Measurements from ENCODE around the gene TUBA4A.
A peak's percentile ranks its signal among the peaks of the same experiment; 100 is the strongest.
"Not testable (repeated sequence)": the region's sequence is repeated elsewhere in the genome, so short reads cannot be mapped to it uniquely, and the experiment has no call there.

Gene TUBA4A

GRCh38 chr2:219209236-219210195, 44.2 kb downstream of the TUBA4A start:
- DNase-seq: no peak

- DNase-seq: no peak
Measured at GRCh38 chr2:219207884-219208740, 45.6 kb downstream of the TUBA4A start.

- DNase-seq: no peak
Measured at GRCh38 chr2:219207134-219207883, 46.4 kb downstream of the TUBA4A start.

- DNase-seq: peak; percentile 92
Measured at GRCh38 chr2:219206328-219207133, 47.2 kb downstream of the TUBA4A start, which contains the start of gene ZFAND2B. TSS of gene ZFAND2B (plus strand) at chr2:219206782. CDS start at chr2:219206988, 206 bp downstream.

GRCh38 chr2:219205981-219206327, 47.8 kb downstream of the TUBA4A start:
- DNase-seq: peak; percentile 56

- DNase-seq: no peak
Measured at GRCh38 chr2:219205165-219205538, 48.6 kb downstream of the TUBA4A start.

GRCh38 chr2:219204425-219205164, 49.1 kb downstream of the TUBA4A start:
- no peak for DNase-seq

GRCh38 chr2:219201331-219201730, 52.4 kb downstream of the TUBA4A start:
- not testable (repeated sequence) for DNase-seq

- DNase-seq: not testable (repeated sequence)
Measured at GRCh38 chr2:219200502-219201326, 53.0 kb downstream of the TUBA4A start.
